Measurements from ENCODE around the gene ANO9. TPM values are rescaled to one million over a fixed set of nuclear protein-coding genes. Genes with fewer than 3 reads are reported as not detected.
A peak's percentile ranks its signal among the peaks of the same experiment; 100 is the strongest.

The ANO9 gene
- total and polyA plus RNA-seq, 4 donors, result 0.10 to 0.53 (median 0.22) TPM; not detected in 1

GRCh38 chr11:368414-369335 is 73.1 kb downstream of the ANO9 start:
- 4% methylated on average over 23 of the region's 61 CpGs for whole genome bisulfite sequencing (ENCODE audit: insufficient coverage)
- Histone ChIP-seq H3K9me3 (ENCODE audit: control insufficient read depth, insufficient read depth, low read length) (no peaks in the 10 kb centered on the region), H3K4me1 (ENCODE audit: control insufficient read depth, insufficient read depth, low read length) (peaks cover 46% of the 10 kb centered on the region), H3K4me3 (ENCODE audit: low read depth, low read length) (peak overlapping the region; percentile 24), H3K36me3 (ENCODE audit: control insufficient read depth, insufficient read depth, low read length) (peaks cover 27% of the 10 kb centered on the region), H3K27me3 (ENCODE audit: control insufficient read depth, insufficient read depth, low read length) (peaks cover 3% of the 10 kb centered on the region), H3K27ac (ENCODE audit: low read depth, low read length) (no peak overlapping the region)
- DNase-seq (ENCODE audit: low read depth in 4 of 6, low spot score in 6 of 6), result peak in 2 of 6 donors; percentile 20 to 50

GRCh38 chr11:367956-368413 is 73.8 kb downstream of the ANO9 start:
- H3K27ac ChIP-seq (ENCODE audit: low read depth, low read length), result no peak overlapping the region

More at GRCh38 chr11:367956-368413, 73.8 kb downstream of the ANO9 start:
- H3K9me3 ChIP-seq (ENCODE audit: control insufficient read depth, insufficient read depth, low read length), result no peaks in the 10 kb centered on the region
- H3K36me3 ChIP-seq (ENCODE audit: control insufficient read depth, insufficient read depth, low read length), result peaks cover 20% of the 10 kb centered on the region
- DNase-seq (ENCODE audit: low read depth in 4 of 6, low spot score in 6 of 6), result no peak
- peaks cover 39% of the 10 kb centered on the region for H3K4me1 ChIP-seq (ENCODE audit: control insufficient read depth, insufficient read depth, low read length)
- 42% methylated on average over 7 of the region's 7 CpGs for WGBS (ENCODE audit: insufficient coverage)
- no peak overlapping the region for H3K4me3 ChIP-seq (ENCODE audit: low read depth, low read length)
- H3K27me3 ChIP-seq (ENCODE audit: control insufficient read depth, insufficient read depth, low read length), result peaks cover 3% of the 10 kb centered on the region

Small RNA genes within 50 kb of the gene (small RNA-seq; reads per million reads assigned to genes)
- gene RN7SL838P (ENCODE audit: low replicate concordance), result 0.06 reads per million

Other genes starting within 250 kb of the ANO9 start
- not detected for gene SCGB1C1, start 248.9 kb downstream of the ANO9 start, total RNA-seq
- gene SCGB1C1, start 248.9 kb downstream of the ANO9 start, polyA plus RNA-seq (ENCODE audit: insufficient read length in 2 of 2), result not detected
- 10 to 100 TPM; 11.2 to 16.1 TPM for gene BET1L, start 234.6 kb downstream of the ANO9 start, total RNA-seq
- 10 to 100 TPM; 26.3 to 31.2 TPM for gene BET1L, start 234.6 kb downstream of the ANO9 start, polyA plus RNA-seq (ENCODE audit: insufficient read length in 2 of 2)
- gene RIC8A, start 234.3 kb downstream of the ANO9 start, total RNA-seq, result 100 to 1,000 TPM in 1 of 2 donors, 10 to 100 TPM in 1; 93.1 to 118 TPM
- gene RIC8A, start 234.3 kb downstream of the ANO9 start, polyA plus RNA-seq (ENCODE audit: insufficient read length in 2 of 2), result 100 to 1,000 TPM in 1 of 2 donors, 10 to 100 TPM in 1; 96.4 to 105 TPM
- gene SIRT3, start 205.7 kb downstream of the ANO9 start, total RNA-seq, result 10 to 100 TPM; 15.3 to 24.1 TPM
- 10 to 100 TPM; 44.9 to 58.0 TPM for gene SIRT3, start 205.7 kb downstream of the ANO9 start, polyA plus RNA-seq (ENCODE audit: insufficient read length in 2 of 2)
- 10 to 100 TPM; 93.5 to 95.0 TPM for gene PSMD13, start 205.0 kb downstream of the ANO9 start, total RNA-seq
- 100 to 1,000 TPM; 134 to 160 TPM for gene PSMD13, start 205.0 kb downstream of the ANO9 start, polyA plus RNA-seq (ENCODE audit: insufficient read length in 2 of 2)
- gene NLRP6, start 163.6 kb downstream of the ANO9 start, total RNA-seq, result not detected
- not detected for gene NLRP6, start 163.6 kb downstream of the ANO9 start, polyA plus RNA-seq (ENCODE audit: insufficient read length in 2 of 2)
- gene PGGHG, start 152.9 kb downstream of the ANO9 start, total RNA-seq, result 10 to 100 TPM in 1 of 2 donors, 1 to 10 TPM in 1; 3.9 to 15.9 TPM
- 1 to 10 TPM; 5.9 to 6.5 TPM for gene PGGHG, start 152.9 kb downstream of the ANO9 start, polyA plus RNA-seq (ENCODE audit: insufficient read length in 2 of 2)
- not detected for gene IFITM5, start 142.5 kb downstream of the ANO9 start, total RNA-seq
- gene IFITM5, start 142.5 kb downstream of the ANO9 start, polyA plus RNA-seq (ENCODE audit: insufficient read length in 2 of 2), result under 1 TPM in 1 of 2 donors, not detected in 1; 0.29 TPM
- gene IFITM2, start 134.2 kb downstream of the ANO9 start, total RNA-seq, result 100 to 1,000 TPM in 1 of 2 donors, 10 to 100 TPM in 1; 26.3 to 132 TPM
- 10 to 100 TPM; 58.4 to 59.4 TPM for gene IFITM2, start 134.2 kb downstream of the ANO9 start, polyA plus RNA-seq (ENCODE audit: insufficient read length in 2 of 2)
- gene IFITM1, start 128.0 kb downstream of the ANO9 start, total RNA-seq, result 100 to 1,000 TPM in 1 of 2 donors, 10 to 100 TPM in 1; 23.1 to 125 TPM
- gene IFITM1, start 128.0 kb downstream of the ANO9 start, polyA plus RNA-seq (ENCODE audit: insufficient read length in 2 of 2), result 10 to 100 TPM; 18.0 to 29.2 TPM
- gene IFITM3, start 121.2 kb downstream of the ANO9 start, total RNA-seq, result 100 to 1,000 TPM in 1 of 2 donors, 10 to 100 TPM in 1; 26.2 to 217 TPM
- 100 to 1,000 TPM; 121 to 179 TPM for gene IFITM3, start 121.2 kb downstream of the ANO9 start, polyA plus RNA-seq (ENCODE audit: insufficient read length in 2 of 2)
- gene B4GALNT4, start 72.5 kb downstream of the ANO9 start, total RNA-seq, result 10 to 100 TPM; 27.0 to 67.1 TPM
- 100 to 1,000 TPM; 182 to 192 TPM for gene B4GALNT4, start 72.5 kb downstream of the ANO9 start, polyA plus RNA-seq (ENCODE audit: insufficient read length in 2 of 2)
- under 1 TPM; 0.61 to 0.69 TPM for gene PKP3, start 47.8 kb downstream of the ANO9 start, total RNA-seq
- 1 to 10 TPM in 1 of 2 donors, under 1 TPM in 1; 0.77 to 1.3 TPM for gene PKP3, start 47.8 kb downstream of the ANO9 start, polyA plus RNA-seq (ENCODE audit: insufficient read length in 2 of 2)
- 10 to 100 TPM; 10.6 to 42.5 TPM for gene SIGIRR, start 27.0 kb downstream of the ANO9 start, total RNA-seq
- gene SIGIRR, start 27.0 kb downstream of the ANO9 start, polyA plus RNA-seq (ENCODE audit: insufficient read length in 2 of 2), result 10 to 100 TPM; 41.2 to 56.4 TPM
- 10 to 100 TPM; 17.9 to 30.7 TPM for gene PTDSS2, start 8.3 kb upstream of the ANO9 start, total RNA-seq
- gene PTDSS2, start 8.3 kb upstream of the ANO9 start, polyA plus RNA-seq (ENCODE audit: insufficient read length in 2 of 2), result 10 to 100 TPM; 49.6 to 62.7 TPM
- 100 to 1,000 TPM in 1 of 2 donors, 10 to 100 TPM in 1; 62.8 to 119 TPM for gene RNH1, start 65.2 kb upstream of the ANO9 start, total RNA-seq
- 100 to 1,000 TPM in 1 of 2 donors, 10 to 100 TPM in 1; 77.4 to 112 TPM for gene RNH1, start 65.2 kb upstream of the ANO9 start, polyA plus RNA-seq (ENCODE audit: insufficient read length in 2 of 2)
- gene HRAS, start 93.6 kb upstream of the ANO9 start, total RNA-seq, result 10 to 100 TPM; 31.7 to 66.3 TPM
- 100 to 1,000 TPM; 132 to 147 TPM for gene HRAS, start 93.6 kb upstream of the ANO9 start, polyA plus RNA-seq (ENCODE audit: insufficient read length in 2 of 2)
- gene LRRC56, start 95.5 kb upstream of the ANO9 start, total RNA-seq, result 1 to 10 TPM; 1.8 to 2.9 TPM
- gene LRRC56, start 95.5 kb upstream of the ANO9 start, polyA plus RNA-seq (ENCODE audit: insufficient read length in 2 of 2), result 1 to 10 TPM; 6.4 to 8.0 TPM
- 1 to 10 TPM in 1 of 2 donors, under 1 TPM in 1; 0.79 to 1.4 TPM for gene LMNTD2, start 118.7 kb upstream of the ANO9 start, total RNA-seq
- gene LMNTD2, start 118.7 kb upstream of the ANO9 start, polyA plus RNA-seq (ENCODE audit: insufficient read length in 2 of 2), result 1 to 10 TPM; 5.2 to 7.6 TPM
- 10 to 100 TPM in 1 of 2 donors, 1 to 10 TPM in 1; 9.2 to 18.3 TPM for gene RASSF7, start 119.0 kb upstream of the ANO9 start, total RNA-seq
- gene RASSF7, start 119.0 kb upstream of the ANO9 start, polyA plus RNA-seq (ENCODE audit: insufficient read length in 2 of 2), result 10 to 100 TPM; 25.9 to 36.8 TPM
- 10 to 100 TPM; 14.7 to 20.9 TPM for gene PHRF1, start 134.5 kb upstream of the ANO9 start, total RNA-seq
- 10 to 100 TPM; 25.8 to 28.4 TPM for gene PHRF1, start 134.5 kb upstream of the ANO9 start, polyA plus RNA-seq (ENCODE audit: insufficient read length in 2 of 2)
- gene IRF7, start 173.9 kb upstream of the ANO9 start, total RNA-seq, result 10 to 100 TPM in 1 of 2 donors, 1 to 10 TPM in 1; 3.9 to 16.8 TPM
- gene IRF7, start 173.9 kb upstream of the ANO9 start, polyA plus RNA-seq (ENCODE audit: insufficient read length in 2 of 2), result 10 to 100 TPM; 10.4 to 17.1 TPM
- gene CDHR5, start 182.9 kb upstream of the ANO9 start, total RNA-seq, result 1 to 10 TPM in 1 of 2 donors, not detected in 1; 2.5 TPM
- gene CDHR5, start 182.9 kb upstream of the ANO9 start, polyA plus RNA-seq (ENCODE audit: insufficient read length in 2 of 2), result 1 to 10 TPM in 1 of 2 donors, under 1 TPM in 1; 0.71 to 1.5 TPM
- gene SCT, start 185.2 kb upstream of the ANO9 start, total RNA-seq, result under 1 TPM in 1 of 2 donors, not detected in 1; 0.88 TPM
- 1 to 10 TPM in 1 of 2 donors, not detected in 1; 1.4 TPM for gene SCT, start 185.2 kb upstream of the ANO9 start, polyA plus RNA-seq (ENCODE audit: insufficient read length in 2 of 2)
- under 1 TPM in 1 of 2 donors, not detected in 1; 0.72 TPM for gene DRD4, start 195.3 kb upstream of the ANO9 start, total RNA-seq
- gene DRD4, start 195.3 kb upstream of the ANO9 start, polyA plus RNA-seq (ENCODE audit: insufficient read length in 2 of 2), result 1 to 10 TPM; 5.4 to 5.6 TPM

All from spinal cord (tissue), 10 donors.